Smooth muscle cell (in vitro differentiated cells): ENCODE results near the gene GABRG3. TPM values are rescaled to one million over a fixed set of nuclear protein-coding genes. Genes with fewer than 3 reads are reported as not detected.

Experiments used
- DNase-seq: peaks from one replicate; lab custom pipeline; 2025; ENCODE audit not compliant: unreplicated experiment; lab: John Stamatoyannopoulos, UW
- H2AFZ ChIP-seq: fragments of 200-600 bp; sonication (generic); 2 replicates; pipeline ENCODE4 v1.6.0; 2016; ENCODE audit warnings: antibody characterized with exemption, low read depth, mild to moderate bottlenecking
- H3F3A ChIP-seq: fragments of 200-600 bp; sonication (generic); 2 replicates; pipeline ENCODE4 v1.6.0; 2017; ENCODE audit warnings: antibody characterized with exemption, low read depth
- H3K27ac ChIP-seq: fragments of 200-600 bp; sonication (generic); 2 replicates; pipeline ENCODE4 v1.5.1; 2016; ENCODE audit warnings: low read depth, mild to moderate bottlenecking
- H3K27me3 ChIP-seq: fragments of 200-600 bp; sonication (generic); 2 replicates; pipeline ENCODE4 v1.6.1; 2016; ENCODE audit warnings: low read depth, mild to moderate bottlenecking
- H3K36me3 ChIP-seq: fragments of 200-600 bp; sonication (generic); 2 replicates; pipeline ENCODE4 v1.5.1; 2016; ENCODE audit warnings: low read depth
- H3K4me1 ChIP-seq: fragments of 200-600 bp; sonication (generic); 2 replicates; pipeline ENCODE4 v1.5.1; 2016; ENCODE audit warnings: low read depth
- H3K4me2 ChIP-seq: fragments of 200-600 bp; sonication (generic); 2 replicates; pipeline ENCODE4 v1.6.0; 2016; ENCODE audit warnings: mild to moderate bottlenecking
- H3K4me3 ChIP-seq: fragments of 200-600 bp; sonication (generic); 2 replicates; pipeline ENCODE4 v1.5.1; 2016; ENCODE audit warnings: mild to moderate bottlenecking
- H3K79me2 ChIP-seq: fragments of 200-600 bp; sonication (generic); 2 replicates; pipeline ENCODE4 v1.6.0; 2016; ENCODE audit warnings: low read depth, mild to moderate bottlenecking
- H3K9ac ChIP-seq: fragments of 200-600 bp; sonication (generic); 2 replicates; pipeline ENCODE4 v1.6.0; 2016; ENCODE audit warnings: low read depth
- H3K9me3 ChIP-seq: fragments of 200-600 bp; sonication (generic); replicated peaks from 2 replicates; pipeline ENCODE4 v1.5.1; 2016; ENCODE audit warnings: low read depth
- H4K20me1 ChIP-seq: fragments of 200-600 bp; sonication (generic); 2 replicates; pipeline ENCODE4 v1.6.0; 2016; ENCODE audit warnings: low read depth
- CTCF ChIP-seq: fragments of 200-600 bp; sonication (generic); IDR thresholded peaks from 2 replicates; pipeline ENCODE4 v1.5.1; 2017; ENCODE audit warnings: borderline replicate concordance, mild to moderate bottlenecking, antibody characterized with exemption; ENCODE audit not compliant: insufficient read depth, poor library complexity, severe bottlenecking
- WGBS: methylation state at CpG from one replicate; pipeline ENCODE4 v1.1.7; 2016; ENCODE audit warnings: low lambda C conversion rate; 5-methylcytosine and 5-hydroxymethylcytosine counted together
- polyA plus RNA-seq: library from polyadenylated mRNA; unstranded; fragments of >200 nt; fragmentation: Nextera tagmentation; extraction: Ambion mirVana; gene quantifications from 2 replicates; pipeline ENCODE4 v1.2.1, GENCODE V29; 2016
- total RNA-seq: library from RNA; depleted of rRNA; stranded (reverse); fragments of >200 nt; gene quantifications from 2 replicates; pipeline ENCODE4 v1.2.3, GENCODE V29; 2014

The GABRG3 gene
- total and polyA plus RNA-seq, 2 experiments from 2014 or later = under 0.01 TPM; not detected in 1

- H3K4me1 ChIP-seq = no peaks in the 10 kb centered on the region
- 78% methylated on average over 4 of the region's 4 CpGs for WGBS
- no peak overlapping the region for H2AFZ ChIP-seq
- no peak overlapping the region for H3K4me3 ChIP-seq
- no peaks in the 10 kb centered on the region for H3F3A ChIP-seq
- H4K20me1 ChIP-seq = no peaks in the 10 kb centered on the region
- no peaks in the 10 kb centered on the region for H3K79me2 ChIP-seq
- H3K27me3 ChIP-seq = no peaks in the 10 kb centered on the region
- no peak for DNase-seq
- peaks cover 4% of the 10 kb centered on the region for H3K9me3 ChIP-seq
- no peak overlapping the region for H3K4me2 ChIP-seq
- no peak for TF ChIP-seq CTCF
- H3K27ac ChIP-seq = no peak overlapping the region
- H3K36me3 ChIP-seq = no peaks in the 10 kb centered on the region
- no peak overlapping the region for H3K9ac ChIP-seq
These were observed 462.6 kb downstream of the GABRG3 start for GRCh38 chr15:27433604-27434003.

- Histone ChIP-seq H4K20me1 (no peaks in the 10 kb centered on the region), H3K4me3 (no peak overlapping the region), H2AFZ (no peak overlapping the region), H3K27ac (no peak overlapping the region), H3K4me2 (no peak overlapping the region), H3K4me1 (no peaks in the 10 kb centered on the region), H3K27me3 (no peaks in the 10 kb centered on the region), H3F3A (no peaks in the 10 kb centered on the region), H3K9ac (no peak overlapping the region), H3K9me3 (no peaks in the 10 kb centered on the region), H3K79me2 (no peaks in the 10 kb centered on the region), H3K36me3 (no peaks in the 10 kb centered on the region)
- DNase-seq = no peak
- WGBS = 85% methylated on average over 15 of the region's 15 CpGs
- TF ChIP-seq CTCF = no peak
These were observed 467.7 kb downstream of the GABRG3 start for GRCh38 chr15:27438403-27439375.

GRCh38 chr15:27441120-27441519, 470.1 kb downstream of the GABRG3 start:
- Histone ChIP-seq H3K4me1 (no peaks in the 10 kb centered on the region), H3K36me3 (no peaks in the 10 kb centered on the region), H3K27me3 (no peaks in the 10 kb centered on the region), H3K27ac (no peak overlapping the region), H3K9me3 (no peaks in the 10 kb centered on the region), H4K20me1 (no peaks in the 10 kb centered on the region), H3K9ac (no peak overlapping the region), H3K4me3 (no peak overlapping the region), H3K79me2 (no peaks in the 10 kb centered on the region), H2AFZ (no peak overlapping the region), H3F3A (no peaks in the 10 kb centered on the region), H3K4me2 (no peak overlapping the region)
- no peak for TF ChIP-seq CTCF
- no peak for DNase-seq
- WGBS = 75% methylated on average over 2 of the region's 2 CpGs
